ENCODE results near the gene TSPAN12.

DNA sequence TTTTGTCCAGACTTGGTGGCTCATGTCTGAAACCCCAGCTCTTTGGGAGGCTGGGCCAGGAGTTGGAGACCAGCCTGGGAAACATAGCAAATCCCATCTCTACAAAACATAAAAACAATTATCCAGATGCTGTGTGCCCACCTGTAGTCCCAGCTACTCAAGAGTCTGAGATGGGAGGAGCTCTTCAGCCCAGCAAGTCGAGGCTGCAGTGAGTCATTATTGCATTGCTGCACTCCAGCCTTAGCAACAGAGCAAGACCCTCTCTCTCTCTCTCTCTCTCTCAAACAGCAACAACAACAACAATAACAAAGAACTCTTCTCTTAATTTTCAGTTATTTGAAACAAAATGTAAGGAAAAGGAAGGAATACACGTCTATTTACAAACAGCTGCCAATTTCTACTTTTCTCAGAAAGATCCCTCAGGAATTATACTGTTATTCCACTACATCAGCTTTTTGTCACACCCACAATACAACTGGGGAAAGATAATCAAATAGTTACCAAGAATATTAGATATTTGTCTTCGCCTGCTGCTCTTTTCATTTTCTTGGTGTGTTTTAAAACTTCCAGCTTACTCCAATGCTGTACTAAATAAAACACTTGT lies 5.1 kb upstream of the TSPAN12 start:
- TF ChIP-seq POLR2AphosphoS5 (IDR thresholded peaks at IDR 0.05; ENCODE audit: low read depth, low read length): no peak
- TF ChIP-seq, protein P1, sequence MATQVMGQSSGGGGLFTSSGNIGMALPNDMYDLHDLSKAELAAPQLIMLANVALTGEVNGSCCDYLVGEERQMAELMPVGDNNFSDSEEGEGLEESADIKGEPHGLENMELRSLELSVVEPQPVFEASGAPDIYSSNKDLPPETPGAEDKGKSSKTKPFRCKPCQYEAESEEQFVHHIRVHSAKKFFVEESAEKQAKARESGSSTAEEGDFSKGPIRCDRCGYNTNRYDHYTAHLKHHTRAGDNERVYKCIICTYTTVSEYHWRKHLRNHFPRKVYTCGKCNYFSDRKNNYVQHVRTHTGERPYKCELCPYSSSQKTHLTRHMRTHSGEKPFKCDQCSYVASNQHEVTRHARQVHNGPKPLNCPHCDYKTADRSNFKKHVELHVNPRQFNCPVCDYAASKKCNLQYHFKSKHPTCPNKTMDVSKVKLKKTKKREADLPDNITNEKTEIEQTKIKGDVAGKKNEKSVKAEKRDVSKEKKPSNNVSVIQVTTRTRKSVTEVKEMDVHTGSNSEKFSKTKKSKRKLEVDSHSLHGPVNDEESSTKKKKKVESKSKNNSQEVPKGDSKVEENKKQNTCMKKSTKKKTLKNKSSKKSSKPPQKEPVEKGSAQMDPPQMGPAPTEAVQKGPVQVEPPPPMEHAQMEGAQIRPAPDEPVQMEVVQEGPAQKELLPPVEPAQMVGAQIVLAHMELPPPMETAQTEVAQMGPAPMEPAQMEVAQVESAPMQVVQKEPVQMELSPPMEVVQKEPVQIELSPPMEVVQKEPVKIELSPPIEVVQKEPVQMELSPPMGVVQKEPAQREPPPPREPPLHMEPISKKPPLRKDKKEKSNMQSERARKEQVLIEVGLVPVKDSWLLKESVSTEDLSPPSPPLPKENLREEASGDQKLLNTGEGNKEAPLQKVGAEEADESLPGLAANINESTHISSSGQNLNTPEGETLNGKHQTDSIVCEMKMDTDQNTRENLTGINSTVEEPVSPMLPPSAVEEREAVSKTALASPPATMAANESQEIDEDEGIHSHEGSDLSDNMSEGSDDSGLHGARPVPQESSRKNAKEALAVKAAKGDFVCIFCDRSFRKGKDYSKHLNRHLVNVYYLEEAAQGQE (IDR thresholded peaks at IDR 0.05; ENCODE audit: insufficient read depth in 1 of 2, low read depth in 2 of 2, low read length in 1 of 2): no peak
- TF ChIP-seq CTCF (IDR thresholded peaks at IDR 0.05): no peak
- TF ChIP-seq TCF7L2 (IDR thresholded peaks at IDR 0.05; ENCODE audit: low read depth, low read length): no peak
